Coronary artery (tissue), 2 donors: ENCODE results near the gene SH3BGRL3.

Experiments used
- DNase-seq: peaks from one replicate; pipeline ENCODE4 v3.0.0-alpha.2; 2017; ENCODE audit warnings: low spot score
- H3K27ac ChIP-seq, 2 donors: fragments of 200-600 bp; sonication (generic); one replicate each; pipeline ENCODE4 v1.5.1; 2016 to 2019
- H3K4me3 ChIP-seq: fragments of 200-600 bp; sonication (generic); 2 replicates; pipeline ENCODE4 v1.5.1; 2016; ENCODE audit warnings: mild to moderate bottlenecking, moderate library complexity
- CTCF ChIP-seq: fragments of 200-600 bp; sonication (generic); IDR thresholded peaks from one replicate; pipeline ENCODE4 v1.5.1; 2019; ENCODE audit warnings: antibody characterized with exemption

Gene SH3BGRL3

GRCh38 chr1:26314501-26314900 is 34.6 kb downstream of the SH3BGRL3 start:
- Histone ChIP-seq H3K27ac (no peak overlapping the region), H3K4me3 (no peak overlapping the region)
- no peak for TF ChIP-seq CTCF
- no peak for DNase-seq

- no peak for DNase-seq
- TF ChIP-seq CTCF = no peak
- no peak overlapping the region for H3K27ac ChIP-seq
- no peak overlapping the region for H3K4me3 ChIP-seq
These were observed 36.3 kb downstream of the SH3BGRL3 start for GRCh38 chr1:26315874-26316850.

- Histone ChIP-seq H3K27ac (no peak overlapping the region), H3K4me3 (no peak overlapping the region)
- TF ChIP-seq CTCF = no peak
These were observed 37.3 kb downstream of the SH3BGRL3 start for GRCh38 chr1:26317146-26317545.

GRCh38 chr1:26317612-26318337 is 37.9 kb downstream of the SH3BGRL3 start, which contains the start of gene CD52:
CD52 (plus strand) TSS chr1:26317958; CDS start chr1:26318018, 60 bp downstream.
- Histone ChIP-seq H3K27ac (no peak within 1 kb of the TSS), H3K4me3 (no peak within 1 kb of the TSS)
- no peak for DNase-seq
- TF ChIP-seq CTCF = no peak

More at GRCh38 chr1:26317146-26317545, 37.3 kb downstream of the SH3BGRL3 start:
- DNase-seq = no peak

GRCh38 chr1:26318338-26319064 is 38.6 kb downstream of the SH3BGRL3 start:
- DNase-seq = no peak
- Histone ChIP-seq H3K4me3 (no peak overlapping the region), H3K27ac (no peak overlapping the region)
- TF ChIP-seq CTCF = no peak

- DNase-seq = no peak
- no peak overlapping the region for H3K4me3 ChIP-seq
- no peak overlapping the region for H3K27ac ChIP-seq
These were observed 41.0 kb downstream of the SH3BGRL3 start for GRCh38 chr1:26320896-26321295.

More at GRCh38 chr1:26320896-26321295, 41.0 kb downstream of the SH3BGRL3 start:
- no peak for TF ChIP-seq CTCF
